GM10266 (cell line): ENCODE measurements around the gene OR3A2.
"Not testable (repeated sequence)": the region's sequence is repeated elsewhere in the genome, so short reads cannot be mapped to it uniquely, and the experiment has no call there.

Source experiments
- DNase-seq: peaks from one replicate; pipeline ENCODE4 v3.0.0; 2012; ENCODE audit errors: extremely low spot score
- TF ChIP-seq, protein P1 (sequence below): IDR thresholded peaks from 2 replicates; pipeline ENCODE4 v1.5.1; 2012; ENCODE audit warnings: mild to moderate bottlenecking, low read depth; ENCODE audit not compliant: control insufficient read depth, insufficient read depth; ENCODE audit errors: missing control alignments

Gene OR3A2

GRCh38 chr17:3318336-3318735, 67.8 kb downstream of the OR3A2 start:
- DNase-seq: no peak
- TF ChIP-seq, protein P1, sequence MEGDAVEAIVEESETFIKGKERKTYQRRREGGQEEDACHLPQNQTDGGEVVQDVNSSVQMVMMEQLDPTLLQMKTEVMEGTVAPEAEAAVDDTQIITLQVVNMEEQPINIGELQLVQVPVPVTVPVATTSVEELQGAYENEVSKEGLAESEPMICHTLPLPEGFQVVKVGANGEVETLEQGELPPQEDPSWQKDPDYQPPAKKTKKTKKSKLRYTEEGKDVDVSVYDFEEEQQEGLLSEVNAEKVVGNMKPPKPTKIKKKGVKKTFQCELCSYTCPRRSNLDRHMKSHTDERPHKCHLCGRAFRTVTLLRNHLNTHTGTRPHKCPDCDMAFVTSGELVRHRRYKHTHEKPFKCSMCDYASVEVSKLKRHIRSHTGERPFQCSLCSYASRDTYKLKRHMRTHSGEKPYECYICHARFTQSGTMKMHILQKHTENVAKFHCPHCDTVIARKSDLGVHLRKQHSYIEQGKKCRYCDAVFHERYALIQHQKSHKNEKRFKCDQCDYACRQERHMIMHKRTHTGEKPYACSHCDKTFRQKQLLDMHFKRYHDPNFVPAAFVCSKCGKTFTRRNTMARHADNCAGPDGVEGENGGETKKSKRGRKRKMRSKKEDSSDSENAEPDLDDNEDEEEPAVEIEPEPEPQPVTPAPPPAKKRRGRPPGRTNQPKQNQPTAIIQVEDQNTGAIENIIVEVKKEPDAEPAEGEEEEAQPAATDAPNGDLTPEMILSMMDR: no peak

GRCh38 chr17:3316836-3317235, 69.3 kb downstream of the OR3A2 start:
- TF ChIP-seq, protein P1: no peak
- DNase-seq: no peak

DNA sequence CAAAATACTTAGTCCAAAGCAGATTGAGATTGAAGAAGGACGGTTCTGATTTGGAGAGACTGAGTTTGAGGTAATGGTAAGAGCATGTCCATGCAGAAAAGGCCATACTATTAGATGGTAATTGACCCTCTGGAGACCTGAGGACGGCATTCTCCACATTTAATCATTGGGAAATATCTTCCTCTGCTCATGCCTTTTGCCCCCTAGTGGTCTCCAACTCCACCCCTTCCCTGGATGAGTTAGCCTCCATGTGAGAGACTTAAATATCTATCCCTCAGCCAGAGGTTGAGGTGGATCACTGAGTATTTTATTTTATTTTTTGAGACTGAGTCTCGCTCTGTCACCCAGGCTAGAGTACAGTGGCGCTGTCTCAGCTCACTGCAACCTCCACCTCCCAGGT, 77.5 kb downstream of the OR3A2 start:
- no peak for DNase-seq
- TF ChIP-seq, protein P1: no peak

DNA sequence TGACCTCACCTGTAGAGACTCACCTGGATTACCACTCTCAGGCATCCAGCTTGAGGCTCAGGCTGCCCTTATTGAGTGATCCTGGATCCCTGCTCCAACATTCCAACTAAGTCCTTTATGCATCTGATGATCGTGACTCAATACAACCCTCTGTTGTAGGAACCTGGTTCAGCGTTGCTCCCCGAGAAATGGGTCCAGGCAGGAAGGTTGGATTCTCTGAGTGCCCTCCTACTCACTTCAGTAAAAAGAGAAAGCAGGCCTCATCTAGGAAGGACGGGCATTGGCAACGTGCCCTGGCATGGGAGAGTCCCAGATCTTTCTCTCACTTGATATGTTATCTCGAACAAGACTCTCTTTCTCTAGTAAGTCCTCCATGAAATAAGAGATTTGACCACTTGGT, 87.8 kb downstream of the OR3A2 start, which contains the start of gene OR3A1:
OR3A1 (minus strand) TSS at position 101 of the 400 bp plus-strand sequence. CDS start 5,778 bp downstream, outside the sequence.
- TF ChIP-seq, protein P1: no peak
- DNase-seq: no peak

GRCh38 chr17:3295632-3296031, 90.5 kb downstream of the OR3A2 start:
- TF ChIP-seq, protein P1: no peak
- DNase-seq: no peak

DNA sequence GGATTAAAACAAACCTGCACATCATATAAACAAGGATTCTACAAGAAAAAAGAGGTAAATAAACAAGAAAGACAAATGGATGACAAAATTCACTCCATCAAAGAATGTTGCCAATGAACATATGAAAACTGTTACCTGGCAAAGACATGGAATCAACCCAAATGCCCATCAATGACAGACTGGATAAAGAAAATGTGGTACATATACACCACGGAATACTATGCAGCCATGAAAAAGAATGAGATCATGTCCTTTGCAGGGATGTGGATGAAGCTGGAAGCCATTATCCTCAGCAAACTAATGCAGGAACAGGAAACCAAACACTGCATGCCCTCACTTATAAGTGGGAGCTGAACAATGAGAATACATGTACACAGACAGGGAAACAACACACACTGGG, 92.6 kb downstream of the OR3A2 start:
- DNase-seq: not testable (repeated sequence)

DNA sequence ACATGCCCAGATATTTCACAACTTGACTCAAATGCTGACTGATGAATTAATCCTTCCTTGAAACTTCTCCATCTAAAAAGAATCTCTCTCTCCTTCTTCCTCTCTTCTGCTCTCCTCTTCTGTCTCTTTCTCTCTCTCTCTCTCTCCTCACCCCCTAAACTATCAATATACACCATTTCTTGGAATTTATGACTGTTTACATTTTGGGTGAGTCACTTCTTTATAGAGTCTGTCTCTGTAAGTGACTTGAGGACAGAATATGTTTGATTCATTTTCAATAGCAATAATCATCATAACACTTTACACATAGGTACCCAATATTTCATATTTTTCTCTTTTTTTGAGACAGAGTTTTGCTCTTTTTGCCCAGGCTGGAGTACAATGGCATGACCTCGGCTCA, 103.2 kb downstream of the OR3A2 start:
- no peak for DNase-seq
- TF ChIP-seq, protein P1: no peak

DNA sequence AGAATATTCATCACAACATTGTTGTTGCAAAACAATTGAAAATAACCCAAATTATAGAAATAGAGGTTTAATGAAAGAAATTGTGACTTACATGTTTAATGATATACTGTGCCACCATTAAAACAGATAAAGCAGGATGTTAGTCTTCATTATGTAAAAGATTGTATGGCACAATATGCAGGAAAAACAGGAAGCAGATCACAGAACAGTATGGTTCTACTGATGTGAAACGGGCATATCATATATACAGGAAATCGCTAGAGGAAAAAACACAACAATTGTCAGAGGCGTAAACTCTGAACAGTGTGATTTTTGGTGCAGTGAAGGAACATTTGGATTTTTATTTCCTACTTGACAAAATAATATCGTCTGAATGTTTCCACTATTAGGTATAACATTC, 110.0 kb downstream of the OR3A2 start:
- no peak for DNase-seq
- TF ChIP-seq, protein P1: no peak
